Parathyroid adenoma (tissue), 2 donors: Measurements from ENCODE around the gene SCIMP.

Experiments used
- H2AFZ ChIP-seq: fragments of 300-600 bp; sonication (generic); one replicate; pipeline ENCODE4 v1.7.0; 2017; ENCODE audit warnings: antibody characterized with exemption, mild to moderate bottlenecking
- H3K27ac ChIP-seq: fragments of 300-600 bp; sonication (generic); one replicate; pipeline ENCODE4 v1.7.0; 2017
- H3K27me3 ChIP-seq: fragments of 300-600 bp; sonication (generic); one replicate; pipeline ENCODE4 v1.7.0; 2017; ENCODE audit warnings: low read length; ENCODE audit not compliant: control insufficient read depth, insufficient read depth
- H3K36me3 ChIP-seq: fragments of 300-600 bp; sonication (generic); one replicate; pipeline ENCODE4 v1.7.0; 2017; ENCODE audit warnings: low read length; ENCODE audit not compliant: control insufficient read depth, insufficient read depth
- H3K4me1 ChIP-seq: fragments of 300-600 bp; sonication (generic); one replicate; pipeline ENCODE4 v1.7.0; 2017; ENCODE audit warnings: control low read depth
- H3K4me2 ChIP-seq: fragments of 300-600 bp; sonication (generic); one replicate; pipeline ENCODE4 v1.7.0; 2017; ENCODE audit warnings: low read length
- H3K4me3 ChIP-seq: fragments of 300-600 bp; sonication (generic); one replicate; pipeline ENCODE4 v1.7.0; 2017; ENCODE audit warnings: low read depth, low read length
- H3K79me2 ChIP-seq: fragments of 300-600 bp; sonication (generic); one replicate; pipeline ENCODE4 v1.7.0; 2017; ENCODE audit warnings: control low read depth
- H3K9ac ChIP-seq: fragments of 300-600 bp; sonication (generic); one replicate; pipeline ENCODE4 v1.7.0; 2017; ENCODE audit warnings: mild to moderate bottlenecking
- H3K9me3 ChIP-seq: fragments of 300-600 bp; sonication (generic); one replicate; pipeline ENCODE4 v1.7.0; 2017; ENCODE audit warnings: low read length; ENCODE audit not compliant: control insufficient read depth
- CTCF ChIP-seq: fragments of 300-600 bp; sonication (generic); IDR thresholded peaks from one replicate; pipeline ENCODE4 v1.7.0; 2017; ENCODE audit warnings: antibody characterized with exemption, mild to moderate bottlenecking
- donor health status: primary hyperparathyroidism.

The SCIMP gene

GRCh38 chr17:5234645-5235576 lies at the start of gene SCIMP:
TSS of gene SCIMP (minus strand) at chr17:5234860. CDS start at chr17:5234755, 105 bp downstream.
- H3K27ac ChIP-seq: peak within 1 kb of the TSS; percentile 64

DNA sequence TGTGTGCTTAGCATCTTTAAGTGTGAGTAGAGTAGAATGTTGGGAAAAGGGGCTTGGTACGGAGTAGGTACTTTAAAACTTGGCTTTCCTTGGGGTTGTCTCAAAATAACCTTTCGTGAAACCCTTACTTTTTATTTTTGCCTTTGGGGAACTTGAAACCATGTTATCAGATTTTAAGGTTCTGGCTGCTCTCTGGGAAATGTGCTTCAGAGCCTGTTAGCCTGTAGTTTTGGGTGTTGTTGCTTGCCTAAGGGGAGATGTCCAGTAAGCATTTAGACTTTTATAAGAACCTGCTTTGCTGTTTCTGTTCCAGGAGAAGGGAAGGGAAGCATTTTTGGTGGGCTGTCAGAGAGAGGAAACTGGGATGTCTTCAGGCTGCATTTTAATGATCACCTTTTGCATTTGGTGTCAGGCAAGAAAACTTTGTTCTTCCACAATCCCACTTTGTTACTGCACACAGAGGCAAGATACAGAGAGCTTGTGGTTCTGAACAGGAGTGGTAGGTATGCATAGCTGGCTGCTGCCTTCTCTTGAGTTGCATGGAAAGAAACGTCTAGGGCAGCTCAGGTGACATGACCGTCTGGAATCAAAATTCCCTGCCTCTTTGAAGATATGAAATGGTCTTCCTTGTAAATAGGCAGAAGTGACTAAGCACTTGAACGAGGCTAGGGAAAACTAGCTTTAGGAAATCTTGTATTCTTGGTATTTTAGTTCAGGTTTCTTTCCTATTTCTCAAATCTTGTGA lies 49.1 kb upstream of the SCIMP start:
- peak overlapping the region; percentile 90 for H3K4me2 ChIP-seq
- no peaks in the 10 kb centered on the region for H3K9me3 ChIP-seq
- H3K36me3 ChIP-seq: no peaks in the 10 kb centered on the region
- H3K9ac ChIP-seq: no peak overlapping the region
- H3K4me3 ChIP-seq: peak overlapping the region; percentile 62
- TF ChIP-seq CTCF: no peak
- peaks cover 3% of the 10 kb centered on the region for H3K4me1 ChIP-seq
- H2AFZ ChIP-seq: no peak overlapping the region
- H3K79me2 ChIP-seq: peaks cover 26% of the 10 kb centered on the region
- peak overlapping the region; percentile 46 for H3K27ac ChIP-seq
- H3K27me3 ChIP-seq: no peaks in the 10 kb centered on the region

More at GRCh38 chr17:5234645-5235576, at the start of gene SCIMP:
- no peak within 1 kb of the TSS for H3K4me2 ChIP-seq
- no peaks in the 10 kb centered on the region for H3K79me2 ChIP-seq
- H3K9me3 ChIP-seq: no peaks in the 10 kb centered on the region
- H3K27me3 ChIP-seq: no peaks in the 10 kb centered on the region
- no peak within 1 kb of the TSS for H3K9ac ChIP-seq
- no peak for TF ChIP-seq CTCF
- H3K36me3 ChIP-seq: no peaks in the 10 kb centered on the region
- no peak within 1 kb of the TSS for H3K4me3 ChIP-seq
- peak within 1 kb of the TSS; percentile 46 for H2AFZ ChIP-seq
- peaks cover 9% of the 10 kb centered on the region for H3K4me1 ChIP-seq

GRCh38 chr17:5282642-5283217 lies 48.1 kb upstream of the SCIMP start:
- Histone ChIP-seq H3K79me2 (peaks cover 21% of the 10 kb centered on the region), H3K27ac (peak overlapping the region; percentile 46), H2AFZ (peak overlapping the region; percentile 26), H3K4me1 (peaks cover 3% of the 10 kb centered on the region), H3K4me2 (peak overlapping the region; percentile 90), H3K9ac (no peak overlapping the region), H3K36me3 (no peaks in the 10 kb centered on the region), H3K27me3 (no peaks in the 10 kb centered on the region), H3K9me3 (no peaks in the 10 kb centered on the region), H3K4me3 (peak overlapping the region; percentile 62)
- no peak for TF ChIP-seq CTCF

DNA sequence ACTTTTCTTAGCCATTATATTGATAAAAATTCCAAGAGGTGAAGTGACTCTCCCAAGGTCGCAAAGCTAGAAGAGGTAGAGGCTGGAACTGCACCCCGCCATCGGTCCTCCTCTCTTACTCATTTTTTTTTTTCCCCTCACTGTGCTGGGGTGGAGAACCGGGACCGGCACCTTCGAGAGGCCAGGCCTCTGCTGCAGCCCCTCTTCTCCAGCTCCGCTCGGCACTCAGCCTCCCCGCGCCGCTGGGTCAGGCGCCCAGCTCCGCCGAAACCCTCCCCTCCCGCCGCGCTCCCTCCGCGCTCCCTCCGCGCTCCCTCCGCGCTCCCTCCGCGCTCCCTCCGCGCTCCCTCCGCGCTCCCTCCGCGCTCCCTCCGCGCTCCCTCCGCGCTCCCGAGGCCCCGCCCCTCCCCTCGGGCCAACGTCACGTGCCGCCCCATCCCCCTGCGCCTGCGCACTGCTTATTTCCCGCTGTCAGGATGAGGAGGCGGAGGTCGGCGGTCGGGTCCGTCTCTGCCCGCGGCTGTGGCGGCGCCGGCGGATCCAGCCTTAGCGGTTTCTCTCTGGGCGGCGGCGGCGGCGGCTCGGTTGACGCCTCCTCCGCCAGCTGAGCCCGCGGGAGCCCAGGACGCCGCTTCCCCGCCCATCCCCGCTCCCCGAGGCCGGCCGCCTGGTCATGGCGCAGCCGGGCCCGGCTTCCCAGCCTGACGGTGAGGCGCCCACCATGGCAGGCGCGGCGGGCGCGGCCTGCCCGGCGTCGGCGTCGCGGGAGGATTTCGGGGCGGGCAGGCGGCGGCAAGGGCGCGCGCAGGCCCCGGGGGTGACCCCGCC lies 47.4 kb upstream of the SCIMP start, which contains the start of gene RABEP1:
Gene RABEP1, plus strand, starts transcription at position 471 of the 828 bp plus-strand sequence. Its CDS starts 203 bp downstream, at position 674.
- no peak within 1 kb of the TSS for H3K9ac ChIP-seq
- H3K36me3 ChIP-seq: no peaks in the 10 kb centered on the region
- no peaks in the 10 kb centered on the region for H3K27me3 ChIP-seq
- H3K79me2 ChIP-seq: peaks cover 19% of the 10 kb centered on the region
- no peaks in the 10 kb centered on the region for H3K9me3 ChIP-seq
- peak within 1 kb of the TSS; percentile 85 for H2AFZ ChIP-seq
- H3K4me2 ChIP-seq: peak within 1 kb of the TSS; percentile 90
- peak within 1 kb of the TSS; percentile 62 for H3K4me3 ChIP-seq
- TF ChIP-seq CTCF: no peak
- peaks cover 3% of the 10 kb centered on the region for H3K4me1 ChIP-seq
- H3K27ac ChIP-seq: peak within 1 kb of the TSS; percentile 53
